Measurements from ENCODE around the gene TMA7. TPM values are rescaled to one million over a fixed set of nuclear protein-coding genes. Genes with fewer than 3 reads are reported as not detected.

The TMA7 gene
- total RNA-seq (305 and 306 TPM in 2 replicates), polyA plus RNA-seq (337 and 356 TPM in 2 replicates), polyA minus RNA-seq (ENCODE audit: low replicate concordance) (0.59 TPM in 1 of 2 replicates, not detected in the other)
- 561 and 583 TPM in 2 replicates for polyA plus RNA-seq (2012)

DNA sequence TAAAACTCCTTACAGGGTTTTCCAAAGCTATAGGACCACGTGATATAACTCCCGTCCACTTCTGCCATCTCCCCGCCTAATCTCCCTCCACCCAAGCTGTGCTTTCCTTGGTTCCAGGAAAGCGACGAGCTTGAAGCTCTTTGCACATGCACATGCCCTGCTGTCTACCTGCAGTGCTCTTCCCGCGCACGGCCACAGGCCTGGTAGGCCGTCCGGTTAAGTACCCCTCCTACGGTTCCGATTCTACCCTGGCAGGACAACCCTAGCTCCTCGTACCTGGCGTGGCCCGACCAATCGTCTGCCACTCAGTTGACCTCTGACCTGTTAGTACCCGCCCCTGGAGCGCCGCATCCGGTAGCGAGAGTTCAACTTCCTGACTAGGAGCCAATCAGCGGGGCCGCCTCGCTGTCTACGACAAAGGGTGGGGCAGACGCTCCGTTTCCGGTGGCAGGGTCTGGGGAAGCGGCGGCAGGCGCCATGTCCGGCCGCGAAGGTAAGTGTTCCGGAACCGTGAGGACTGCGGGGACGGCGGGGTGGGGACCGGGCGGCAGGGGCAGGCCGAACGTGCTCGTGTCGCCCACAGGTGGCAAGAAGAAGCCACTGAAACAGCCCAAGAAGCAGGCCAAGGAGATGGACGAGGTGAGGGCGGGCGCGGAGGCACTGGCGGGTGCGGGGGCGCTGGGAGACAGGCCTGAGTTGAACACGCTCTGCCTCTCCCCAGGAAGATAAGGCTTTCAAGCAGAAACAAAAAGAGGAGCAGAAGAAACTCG lies at the start of gene TMA7, which contains the start of gene CCDC51:
TSS of gene TMA7 (plus strand) at position 438 of the 770 bp plus-strand sequence. CDS start at position 478, 40 bp downstream.
TSS of gene CCDC51 (minus strand) at position 300 of the 770 bp plus-strand sequence. CDS start 4,991 bp downstream, outside the sequence.
- Histone ChIP-seq H3K4me1 (ENCODE audit: control insufficient read depth, extremely low read depth, insufficient read depth, low read length) (peaks cover 6% of the 10 kb centered on the region), H2AFZ (ENCODE audit: low read length) (peak within 1 kb of the TSS; percentile 92), H3K9ac (ENCODE audit: insufficient read depth, low read length) (peak within 1 kb of the TSS; percentile 89), H3K4me3 (replicated peaks in 1 of 4; ENCODE audit: control extremely low read depth in 1 of 4, insufficient read depth in 1 of 4, low read depth in 3 of 4, low read length in 4 of 4) (peak within 1 kb of the TSS; percentile 71 to 95 (median 80)), H3K36me3 (ENCODE audit: control insufficient read depth, insufficient read depth, low read length) (peaks cover 7% of the 10 kb centered on the region), H3K9me3 (ENCODE audit: control insufficient read depth, insufficient read depth, low read depth, low read length) (no peaks in the 10 kb centered on the region), H3K27ac (ENCODE audit: insufficient read depth, low read length) (peak within 1 kb of the TSS; percentile 91), H3K79me2 (ENCODE audit: control insufficient read depth, insufficient read depth, low read length) (peaks cover 28% of the 10 kb centered on the region), H3K4me2 (ENCODE audit: extremely low read depth, insufficient read depth, low read length) (peak within 1 kb of the TSS; percentile 77), H4K20me1 (ENCODE audit: control insufficient read depth, extremely low read depth, insufficient read depth, low read length) (peaks cover 2% of the 10 kb centered on the region), H3K27me3 (ENCODE audit: control insufficient read depth, insufficient read depth, low read length) (no peaks in the 10 kb centered on the region)
- TF ChIP-seq CTCF (conservative IDR thresholded peaks at IDR 0.05 in 1 of 2, IDR thresholded peaks at IDR 0.05 in 1 of 2; ENCODE audit: low read depth in 1 of 2, low read length in 2 of 2) = no peak
- no peak for TF ChIP-seq EZH2 (IDR thresholded peaks at IDR 0.05; ENCODE audit: low read length, missing control alignments)
- peak; percentile 94 for DNase-seq (ENCODE audit: low read depth in 2 of 2)

- no peaks in the 10 kb centered on the region for H3K9me3 ChIP-seq (ENCODE audit: control insufficient read depth, insufficient read depth, low read depth, low read length)
These were observed 45.7 kb upstream of the TMA7 start for GRCh38 chr3:48394391-48394790.

More at GRCh38 chr3:48394391-48394790, 45.7 kb upstream of the TMA7 start:
- H3K4me2 ChIP-seq (ENCODE audit: extremely low read depth, insufficient read depth, low read length) = no peak overlapping the region
- H3K9ac ChIP-seq (ENCODE audit: insufficient read depth, low read length) = no peak overlapping the region
- H3K27me3 ChIP-seq (ENCODE audit: control insufficient read depth, insufficient read depth, low read length) = peaks cover 9% of the 10 kb centered on the region
- H3K36me3 ChIP-seq (ENCODE audit: control insufficient read depth, insufficient read depth, low read length) = no peaks in the 10 kb centered on the region
- TF ChIP-seq EZH2 (IDR thresholded peaks at IDR 0.05; ENCODE audit: low read length, missing control alignments) (no peak), CTCF (conservative IDR thresholded peaks at IDR 0.05 in 1 of 2, IDR thresholded peaks at IDR 0.05 in 1 of 2; ENCODE audit: low read depth in 1 of 2, low read length in 2 of 2) (no peak)
- H3K4me1 ChIP-seq (ENCODE audit: control insufficient read depth, extremely low read depth, insufficient read depth, low read length) = no peaks in the 10 kb centered on the region
- H2AFZ ChIP-seq (ENCODE audit: low read length) = no peak overlapping the region
- H3K79me2 ChIP-seq (ENCODE audit: control insufficient read depth, insufficient read depth, low read length) = no peaks in the 10 kb centered on the region
- H4K20me1 ChIP-seq (ENCODE audit: control insufficient read depth, extremely low read depth, insufficient read depth, low read length) = no peaks in the 10 kb centered on the region
- H3K4me3 ChIP-seq (replicated peaks in 1 of 4; ENCODE audit: control extremely low read depth in 1 of 4, insufficient read depth in 1 of 4, low read depth in 3 of 4, low read length in 4 of 4) = no peak overlapping the region
- no peak overlapping the region for H3K27ac ChIP-seq (ENCODE audit: insufficient read depth, low read length)
- DNase-seq (ENCODE audit: low read depth in 2 of 2) = no peak
